GM18867 (cell line): ENCODE results near the gene ALMS1.
"Not testable (repeated sequence)": the region's sequence is repeated elsewhere in the genome, so short reads cannot be mapped to it uniquely, and the experiment has no call there.

Source experiments
- ATAC-seq: cut with Tn5 transposase; IDR thresholded peaks from one replicate; pipeline ENCODE4 v1.9.1; 2021; ENCODE audit warnings: mild to moderate bottlenecking, moderate library complexity; ENCODE audit not compliant: unreplicated experiment

The ALMS1 gene

GRCh38 chr2:73489053-73489452 lies 103.4 kb downstream of the ALMS1 start:
- ATAC-seq: no peak

- ATAC-seq: no peak
Observed at GRCh38 chr2:73494031-73494430, 108.4 kb downstream of the ALMS1 start.

GRCh38 chr2:73503992-73504570 lies 118.4 kb downstream of the ALMS1 start:
- ATAC-seq: no peak

GRCh38 chr2:73504850-73505249 lies 119.2 kb downstream of the ALMS1 start:
- not testable (repeated sequence) for ATAC-seq

GRCh38 chr2:73510470-73510869 lies 124.8 kb downstream of the ALMS1 start:
- not testable (repeated sequence) for ATAC-seq

GRCh38 chr2:73516033-73516432 lies 130.4 kb downstream of the ALMS1 start:
- no peak for ATAC-seq

- no peak for ATAC-seq
Observed at GRCh38 chr2:73528688-73529087, 143.1 kb downstream of the ALMS1 start.

GRCh38 chr2:73530773-73531172 lies 145.1 kb downstream of the ALMS1 start:
- ATAC-seq: not testable (repeated sequence)

- ATAC-seq: no peak
Observed at GRCh38 chr2:73532381-73532780, 146.7 kb downstream of the ALMS1 start.

- no peak for ATAC-seq
Observed at GRCh38 chr2:73536133-73536840, 150.7 kb downstream of the ALMS1 start.

GRCh38 chr2:73560875-73561274 lies 175.2 kb downstream of the ALMS1 start:
- ATAC-seq: not testable (repeated sequence)

- ATAC-seq: no peak
Observed at GRCh38 chr2:73561422-73561821, 175.8 kb downstream of the ALMS1 start.

- ATAC-seq: no peak
Observed at GRCh38 chr2:73564986-73565385, 179.3 kb downstream of the ALMS1 start.

- no peak for ATAC-seq
Observed at GRCh38 chr2:73566288-73566878, 180.7 kb downstream of the ALMS1 start.

GRCh38 chr2:73575261-73575660 lies 189.6 kb downstream of the ALMS1 start:
- ATAC-seq: no peak

GRCh38 chr2:73582364-73582763 lies 196.7 kb downstream of the ALMS1 start:
- no peak for ATAC-seq

GRCh38 chr2:73588177-73588576 lies 202.5 kb downstream of the ALMS1 start:
- ATAC-seq: no peak

- ATAC-seq: no peak
Observed at GRCh38 chr2:73593680-73594079, 208.0 kb downstream of the ALMS1 start.

- no peak for ATAC-seq
Observed at GRCh38 chr2:73594251-73594650, 208.6 kb downstream of the ALMS1 start.

GRCh38 chr2:73601780-73602179 lies 216.1 kb downstream of the ALMS1 start:
- no peak for ATAC-seq

- peak; percentile 85 for ATAC-seq
Observed at GRCh38 chr2:73603099-73603588, 217.5 kb downstream of the ALMS1 start.

- not testable (repeated sequence) for ATAC-seq
Observed at GRCh38 chr2:73604589-73604988, 219.0 kb downstream of the ALMS1 start.
